HG03521 (cell line): ENCODE results near the gene KANTR.

Experiments
- ATAC-seq: cut with Tn5 transposase; IDR thresholded peaks from one replicate; pipeline ENCODE4 v1.9.1; 2021; ENCODE audit warnings: mild to moderate bottlenecking, moderate library complexity; ENCODE audit not compliant: unreplicated experiment

KANTR gene, protein sequence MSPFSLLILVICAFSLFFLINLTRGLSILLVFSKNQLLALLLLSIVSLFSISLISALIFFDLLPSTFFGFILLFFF

GRCh38 chrX:53093748-53094581, at the start of gene KANTR:
KANTR (plus strand) TSS chrX:53094142; CDS start chrX:53124273, 30,131 bp downstream.
- peak; percentile 67 for ATAC-seq

GRCh38 chrX:53044995-53045394, 48.9 kb upstream of the KANTR start:
- ATAC-seq = no peak

DNA sequence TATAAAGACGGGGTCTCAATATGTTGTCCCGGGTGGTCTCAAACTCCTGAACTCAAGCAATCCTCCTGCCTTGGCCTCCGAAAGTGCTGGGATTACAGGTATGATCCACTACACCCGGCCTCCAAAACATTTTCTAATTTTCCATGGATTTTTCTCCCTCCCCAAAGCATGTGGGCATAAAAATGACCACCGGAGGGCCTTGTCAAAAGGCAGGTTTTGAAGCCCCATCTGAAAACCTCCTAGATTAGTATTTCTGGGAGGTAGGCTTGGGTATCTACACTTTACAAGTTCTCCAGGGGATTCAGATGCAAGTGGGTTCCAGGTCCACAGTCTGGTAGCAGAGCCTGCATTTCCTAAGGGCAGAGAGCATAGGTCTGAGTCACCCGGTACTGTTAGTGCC, 46.7 kb upstream of the KANTR start:
- no peak for ATAC-seq

GRCh38 chrX:53048169-53049126, 45.5 kb upstream of the KANTR start, which contains the start of gene GPR173:
GPR173 (plus strand) TSS chrX:53048789; CDS start chrX:53076622, 27,833 bp downstream.
- no peak for ATAC-seq

- no peak for ATAC-seq
Measured at GRCh38 chrX:53049127-53049517, 44.8 kb upstream of the KANTR start.

- ATAC-seq = no peak
Measured at GRCh38 chrX:53050841-53051240, 43.1 kb upstream of the KANTR start.

GRCh38 chrX:53055244-53055849, 38.6 kb upstream of the KANTR start:
- no peak for ATAC-seq

GRCh38 chrX:53056292-53056691, 37.6 kb upstream of the KANTR start:
- no peak for ATAC-seq

GRCh38 chrX:53065104-53065503, 28.8 kb upstream of the KANTR start:
- no peak for ATAC-seq

DNA sequence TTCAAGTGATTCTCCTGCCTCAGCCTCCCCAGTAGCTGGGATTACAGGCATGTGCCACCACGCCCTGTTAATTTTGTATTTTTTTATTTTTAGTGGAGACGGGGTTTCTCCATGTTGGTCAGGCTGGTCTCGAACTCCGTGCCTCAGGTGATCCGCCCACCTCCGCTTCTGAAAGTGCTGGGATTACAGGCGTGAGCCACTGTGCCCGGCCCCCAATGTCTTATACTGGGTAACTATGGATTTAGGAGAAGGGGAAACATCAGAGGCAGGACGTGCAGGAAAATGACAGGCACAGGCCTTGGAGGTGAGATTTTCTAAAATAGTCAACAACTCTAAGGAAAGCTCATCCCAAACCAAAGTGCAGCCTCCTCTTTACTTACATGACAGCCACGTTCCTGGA, 22.9 kb upstream of the KANTR start:
- no peak for ATAC-seq

DNA sequence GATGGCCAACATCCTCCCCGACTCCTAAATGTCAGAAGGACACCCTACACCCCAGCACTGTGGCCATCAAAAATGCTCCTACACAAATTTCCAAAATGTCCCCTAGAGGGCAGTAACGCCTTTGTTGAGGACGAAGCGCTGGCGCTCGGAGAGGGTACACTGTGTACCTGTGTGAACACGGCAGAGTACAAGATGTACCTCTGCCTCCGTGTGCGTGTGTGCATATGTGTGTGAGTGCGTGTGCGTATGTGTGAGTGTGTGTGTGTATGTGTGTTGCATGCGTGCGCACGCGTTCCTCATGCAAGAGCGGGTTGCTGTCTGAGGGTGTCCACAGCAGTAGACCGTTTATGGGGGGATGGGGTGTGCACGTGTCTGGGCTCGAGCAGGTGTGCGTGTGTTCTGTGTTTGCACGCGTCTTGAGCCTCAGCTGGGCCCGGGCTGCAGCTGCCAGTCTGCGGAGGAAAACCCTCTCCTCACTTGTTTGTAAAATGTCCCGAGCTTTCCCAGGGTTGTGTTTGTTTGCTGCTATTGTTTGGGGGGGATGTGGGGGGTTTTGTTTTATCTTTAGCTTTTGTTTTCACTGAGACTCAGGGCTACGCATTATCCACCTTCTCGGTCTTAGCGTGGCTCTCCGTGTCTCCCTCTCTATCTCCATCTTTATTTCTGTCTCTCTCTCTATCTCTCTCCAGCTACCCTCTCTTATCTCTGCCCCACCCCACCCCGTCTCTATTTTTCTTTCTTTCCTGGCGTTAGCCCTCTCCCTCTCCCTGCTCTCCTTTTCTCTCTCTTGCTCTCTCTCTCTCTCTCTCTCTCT, 22.1 kb upstream of the KANTR start:
- ATAC-seq = peak; percentile 81

GRCh38 chrX:53072418-53073114, 21.4 kb upstream of the KANTR start:
- no peak for ATAC-seq

- ATAC-seq = no peak
Measured at GRCh38 chrX:53073115-53073586, 20.8 kb upstream of the KANTR start.

- no peak for ATAC-seq
Measured at GRCh38 chrX:53075011-53075410, 18.9 kb upstream of the KANTR start.

- ATAC-seq = no peak
Measured at GRCh38 chrX:53076671-53077070, 17.3 kb upstream of the KANTR start.

DNA sequence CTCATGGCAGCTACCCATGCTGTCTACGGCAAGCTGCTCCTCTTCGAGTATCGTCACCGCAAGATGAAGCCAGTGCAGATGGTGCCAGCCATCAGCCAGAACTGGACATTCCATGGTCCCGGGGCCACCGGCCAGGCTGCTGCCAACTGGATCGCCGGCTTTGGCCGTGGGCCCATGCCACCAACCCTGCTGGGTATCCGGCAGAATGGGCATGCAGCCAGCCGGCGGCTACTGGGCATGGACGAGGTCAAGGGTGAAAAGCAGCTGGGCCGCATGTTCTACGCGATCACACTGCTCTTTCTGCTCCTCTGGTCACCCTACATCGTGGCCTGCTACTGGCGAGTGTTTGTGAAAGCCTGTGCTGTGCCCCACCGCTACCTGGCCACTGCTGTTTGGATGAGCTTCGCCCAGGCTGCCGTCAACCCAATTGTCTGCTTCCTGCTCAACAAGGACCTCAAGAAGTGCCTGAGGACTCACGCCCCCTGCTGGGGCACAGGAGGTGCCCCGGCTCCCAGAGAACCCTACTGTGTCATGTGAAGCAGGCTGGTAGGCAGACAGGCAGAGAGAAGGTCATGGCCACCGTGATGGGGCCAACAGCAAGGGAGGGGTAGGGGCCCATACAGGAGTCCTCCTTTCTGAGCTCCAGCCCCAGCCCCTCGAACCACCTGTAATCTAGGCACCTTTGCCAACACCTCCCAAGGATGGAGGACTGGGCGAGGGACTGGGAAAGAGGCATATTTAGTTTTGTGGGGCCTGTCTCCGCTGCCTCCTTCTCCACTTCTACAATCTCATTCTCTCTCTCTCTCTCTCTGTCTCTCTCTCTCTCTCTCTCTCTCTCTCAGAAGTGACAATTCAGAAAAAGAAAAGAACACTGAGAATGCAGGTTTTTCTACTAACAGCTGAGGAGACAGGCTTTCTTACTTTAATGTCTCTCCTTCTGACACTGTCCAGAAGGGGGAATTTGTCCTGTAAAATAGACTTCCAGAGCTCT, 16.4 kb upstream of the KANTR start:
- ATAC-seq = no peak

- no peak for ATAC-seq
Measured at GRCh38 chrX:53078943-53079342, 15.0 kb upstream of the KANTR start.
